IMR-90 (cell line): ENCODE measurements around the gene F2RL3. TPM values are rescaled to one million over a fixed set of nuclear protein-coding genes. Genes with fewer than 3 reads are reported as not detected.

ENCODE experiments used
- ATAC-seq: fragments of 200-7000 bp; cut with Tn5 transposase; 2 replicates; pipeline ENCODE4 v1.9.1; 2020; ENCODE audit warnings: low read depth, mild to moderate bottlenecking, moderate library complexity
- BruUV-seq: library from RNA; stranded (reverse); fragments of 400-500 nt; replicated peaks from 2 replicates; lab custom pipeline; 2021; lab: Mats Ljungman, UMichigan
- CTCF ChIA-PET: fragments of 300-600 bp; formaldehyde crosslinking; extraction: SDS; loops from one replicate; lab custom pipeline; 2021; ENCODE audit warnings: antibody characterized with exemption; lab: Yijun Ruan, JAX
- POLR2A ChIA-PET: fragments of 300-600 bp; sonication (Branson Sonifier 250); formaldehyde crosslinking; loops from one replicate; lab custom pipeline; 2022; ENCODE audit warnings: antibody characterized with exemption; ENCODE audit not compliant: unreplicated experiment; lab: Charles Lee
- DNase-seq: peaks from one replicate; pipeline ENCODE4 v3.0.0; 2013
- H2AFZ ChIP-seq: replicated peaks from 2 replicates; pipeline ENCODE3; 2013; ENCODE audit warnings: low read length, mild to moderate bottlenecking; ENCODE audit not compliant: poor library complexity
- H2AK5ac ChIP-seq: 2 replicates; pipeline ENCODE4 v1.6.1; 2013; ENCODE audit warnings: low read depth, low read length, inconsistent platforms
- H2AK9ac ChIP-seq: replicated peaks from 2 replicates; pipeline ENCODE3; 2013; ENCODE audit warnings: mild to moderate bottlenecking, low read depth, low read length, moderate library complexity; ENCODE audit not compliant: poor library complexity
- H2BK120ac ChIP-seq: 2 replicates; pipeline ENCODE4 v1.6.1; 2013; ENCODE audit warnings: low read depth, low read length, inconsistent platforms
- H2BK15ac ChIP-seq: 3 replicates; pipeline ENCODE4 v1.6.1; 2013; ENCODE audit warnings: low read depth, low read length, inconsistent platforms
- H2BK20ac ChIP-seq: 2 replicates; pipeline ENCODE4 v1.6.1; 2013; ENCODE audit warnings: low read depth, mild to moderate bottlenecking, inconsistent platforms, low read length, moderate library complexity
- H2BK5ac ChIP-seq: 2 replicates; pipeline ENCODE4 v1.6.1; 2013; ENCODE audit warnings: mild to moderate bottlenecking, low read depth, low read length, inconsistent platforms; ENCODE audit not compliant: poor library complexity, severe bottlenecking
- H3K14ac ChIP-seq: replicated peaks from 2 replicates; pipeline ENCODE4 v1.6.1; 2013; ENCODE audit warnings: low read depth, low read length, inconsistent platforms
- H3K18ac ChIP-seq: 2 replicates; pipeline ENCODE4 v1.6.1; 2013; ENCODE audit warnings: low read depth, low read length, control low read depth
- H3K23ac ChIP-seq: 2 replicates; pipeline ENCODE4 v1.6.1; 2013; ENCODE audit warnings: low read depth, low read length, inconsistent platforms
- H3K27ac ChIP-seq: 2 replicates; pipeline ENCODE4 v1.5.1; 2013; ENCODE audit warnings: mild to moderate bottlenecking, control low read depth, low read length; ENCODE audit not compliant: insufficient read depth
- H3K27me3 ChIP-seq: 2 replicates; pipeline ENCODE4 v1.6.1; 2013; ENCODE audit warnings: low read length; ENCODE audit not compliant: control insufficient read depth, insufficient read depth
- H3K36me3 ChIP-seq: 2 replicates; pipeline ENCODE4 v1.6.1; 2013; ENCODE audit warnings: low read length, mixed read lengths; ENCODE audit not compliant: control insufficient read depth, insufficient read depth
- H3K4ac ChIP-seq: 2 replicates; pipeline ENCODE4 v1.6.1; 2013; ENCODE audit warnings: low read depth, low read length, inconsistent platforms
- H3K4me1 ChIP-seq: 2 replicates; pipeline ENCODE4 v1.6.1; 2013; ENCODE audit warnings: low read length, mixed read lengths; ENCODE audit not compliant: control insufficient read depth, insufficient read depth
- H3K4me2 ChIP-seq: 2 replicates; pipeline ENCODE4 v1.6.1; 2013; ENCODE audit warnings: low read depth, mild to moderate bottlenecking, control low read depth, low read length, moderate library complexity
- H3K4me3 ChIP-seq: 2 replicates; pipeline ENCODE4 v1.5.1; 2013; ENCODE audit warnings: low read depth, mild to moderate bottlenecking, control low read depth, low read length, moderate library complexity; ENCODE audit not compliant: insufficient read depth
- H3K56ac ChIP-seq: 2 replicates; pipeline ENCODE4 v1.6.1; 2013; ENCODE audit warnings: low read length, inconsistent platforms; ENCODE audit not compliant: insufficient read depth; ENCODE audit errors: extremely low read depth
- H3K79me1 ChIP-seq, 2 experiments: 2 replicates each; pipeline ENCODE4 v1.6.1; 2013; ENCODE audit warnings: low read length in 2 of 2, inconsistent platforms in 1 of 2, low read depth in 1 of 2
- H3K9ac ChIP-seq: 2 replicates; pipeline ENCODE4 v1.6.1; 2013; ENCODE audit warnings: low read depth, low read length, control low read depth
- H3K9me1 ChIP-seq: 2 replicates; pipeline ENCODE4 v1.6.1; 2013; ENCODE audit warnings: low read length, inconsistent platforms; ENCODE audit not compliant: insufficient read depth
- H3K9me3 ChIP-seq: 2 replicates; pipeline ENCODE4 v1.6.1; 2013; ENCODE audit warnings: low read length; ENCODE audit not compliant: control insufficient read depth, insufficient read depth
- H4K20me1 ChIP-seq: 2 replicates; pipeline ENCODE4 v1.6.1; 2013; ENCODE audit warnings: low read length, inconsistent platforms; ENCODE audit not compliant: insufficient read depth
- H4K5ac ChIP-seq: 2 replicates; pipeline ENCODE4 v1.6.1; 2013; ENCODE audit warnings: mild to moderate bottlenecking, low read depth, low read length, control low read depth
- H4K8ac ChIP-seq, 2 experiments: 2 replicates each; pipeline ENCODE4 v1.6.1; 2013; ENCODE audit warnings: low read depth in 2 of 2, low read length in 2 of 2, control low read depth in 1 of 2, inconsistent platforms in 1 of 2
- H4K91ac ChIP-seq: 2 replicates; pipeline ENCODE4 v1.6.1; 2013; ENCODE audit warnings: low read depth, low read length, inconsistent platforms; ENCODE audit not compliant: insufficient read depth
- BHLHE40 ChIP-seq: fragments of 150-350 bp; IDR thresholded peaks from 2 replicates; pipeline ENCODE4 v1.6.1; 2016; ENCODE audit warnings: mild to moderate bottlenecking, low read depth, low read length
- FOS ChIP-seq: fragments of 150-350 bp; IDR thresholded peaks from 2 replicates; pipeline ENCODE4 v1.6.1; 2016; ENCODE audit warnings: low read depth, low read length
- RCOR1 ChIP-seq: IDR thresholded peaks from 2 replicates; pipeline ENCODE4 v1.6.1; 2012; ENCODE audit warnings: mild to moderate bottlenecking, low read length, improper control_type of control experiment; ENCODE audit not compliant: insufficient replicate concordance
- whole genome bisulfite sequencing, 2 experiments: methylation state at CpG; one replicate each; pipeline versions ENCODE4 v1.1.5 to v1.1.7; 2013; ENCODE audit warnings: missing lambda C conversion rate in 2 of 2; ENCODE audit not compliant: insufficient read length in 1 of 2; ENCODE audit errors: extremely low coverage in 2 of 2; 5-methylcytosine and 5-hydroxymethylcytosine counted together
- dilution Hi-C: fragments of 300-500 bp; cut with HindIII; formaldehyde crosslinking; loops from one replicate; pipeline ENCODE4 v1.14.3; 2018; ENCODE audit warnings: low sequenced_read_pairs; ENCODE audit not compliant: unreplicated experiment
- in situ Hi-C: fragments of 300-500 bp; cut with MboI; formaldehyde crosslinking; loops from 3 replicates; pipeline ENCODE4 v1.14.3; 2019; ENCODE audit warnings: low sequenced_read_pairs, inconsistent platforms, mixed read lengths
- intact Hi-C: fragments of 100-400 bp; cut with micrococcal nuclease; formaldehyde crosslinking; loops from 2 replicates; pipeline ENCODE4 v1.10.0; 2022
- polyA plus RNA-seq, 3 experiments: library from polyadenylated mRNA; depleted of rRNA; stranded (reverse); fragments of >200 nt; gene quantifications; 2 replicates each; pipeline ENCODE4 v1.2.3, GENCODE V29; 2012; ENCODE audit warnings: low replicate concordance in 1 of 3
- total RNA-seq: library from RNA; depleted of rRNA; stranded (reverse); fragments of >200 nt; gene quantifications from 2 replicates; pipeline ENCODE4 v1.2.3, GENCODE V29; 2012

The F2RL3 gene
- total and polyA plus RNA-seq, 2 of the 4 experiments (the other 2 are of a cell fraction): 0.03 TPM; not detected in 1

DNA sequence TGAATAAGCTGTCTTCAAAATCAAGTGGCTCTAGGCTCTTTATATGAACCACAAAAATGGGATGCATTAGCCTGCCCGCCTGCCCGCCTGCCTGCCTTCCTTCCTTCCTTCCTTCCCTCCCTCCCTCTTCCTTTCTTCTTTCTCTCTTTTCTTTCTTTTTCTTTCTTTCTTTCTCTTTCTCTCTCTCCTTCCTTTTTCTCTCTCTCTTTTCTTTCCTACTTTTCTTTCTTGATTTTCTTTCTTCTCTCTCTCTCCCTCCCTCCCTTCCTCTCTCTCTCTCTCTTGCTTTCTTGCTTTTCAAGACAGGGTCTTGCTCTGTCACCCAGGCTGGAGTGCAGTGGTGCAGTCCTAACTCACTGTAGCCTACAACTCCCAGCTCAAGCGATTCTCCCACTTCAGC lies 26.9 kb downstream of the F2RL3 start:
- Histone ChIP-seq H3K9me3 (peaks cover 30% of the 10 kb centered on the region), H3K27me3 (no peaks in the 10 kb centered on the region; the same call in 1 of the 2 replicates), H3K9ac (no peak overlapping the region), H3K4ac (no peak overlapping the region), H3K4me3 (no peak overlapping the region), H2AFZ (no peak overlapping the region), H2BK15ac (no peak overlapping the region), H2BK20ac (no peak overlapping the region), H3K23ac (no peak overlapping the region), H3K56ac (no peak overlapping the region), H3K18ac (no peak overlapping the region), H4K5ac (no peak overlapping the region), H2AK9ac (no peak overlapping the region), H2BK5ac (no peak overlapping the region), H4K8ac (no peak overlapping the region), H2AK5ac (no peak overlapping the region), H3K36me3 (no peaks in the 10 kb centered on the region), H3K27ac (no peak overlapping the region), H3K4me2 (no peak overlapping the region), H3K14ac (no peak overlapping the region), H2BK120ac (no peak overlapping the region), H3K4me1 (no peaks in the 10 kb centered on the region), H3K79me1 (no peaks in the 10 kb centered on the region), H4K20me1 (no peaks in the 10 kb centered on the region), H3K9me1 (no peaks in the 10 kb centered on the region), H4K91ac (no peak overlapping the region)
- ATAC-seq (no peak), DNase-seq (no peak)
- dilution Hi-C loops: no loop called here
- in situ Hi-C loops: no loop called here
- CTCF ChIA-PET: no interaction called here
- 80% methylated on average over 1 of the region's 3 CpGs; no CpG with 5 or more reads in 1 of the 2 experiments for WGBS, 2 experiments
- no TSS peak for BruUV-seq
- intact Hi-C loops: no loop called here
- TF ChIP-seq BHLHE40: no peak
- no peak for TF ChIP-seq FOS
- TF ChIP-seq RCOR1: no peak
- POLR2A ChIA-PET: no interaction called here
